Hematopoietic multipotent progenitor cell (in vitro differentiated cells): ENCODE measurements around the gene USP38. TPM values are rescaled to one million over a fixed set of nuclear protein-coding genes. Genes with fewer than 3 reads are reported as not detected.
"Not testable (repeated sequence)": the region's sequence is repeated elsewhere in the genome, so short reads cannot be mapped to it uniquely, and the experiment has no call there.

ENCODE experiments used
- DNase-seq, 3 donors: peaks; one replicate each; pipeline ENCODE4 v3.0.0-alpha.2; 2011 to 2015; ENCODE audit warnings: low read depth in 2 of 3, low spot score in 2 of 3
- total RNA-seq: library from RNA; depleted of rRNA; stranded (reverse); fragments of >200 nt; gene quantifications from one replicate; pipeline ENCODE4 v1.2.3, GENCODE V29; 2012

The USP38 gene, protein sequence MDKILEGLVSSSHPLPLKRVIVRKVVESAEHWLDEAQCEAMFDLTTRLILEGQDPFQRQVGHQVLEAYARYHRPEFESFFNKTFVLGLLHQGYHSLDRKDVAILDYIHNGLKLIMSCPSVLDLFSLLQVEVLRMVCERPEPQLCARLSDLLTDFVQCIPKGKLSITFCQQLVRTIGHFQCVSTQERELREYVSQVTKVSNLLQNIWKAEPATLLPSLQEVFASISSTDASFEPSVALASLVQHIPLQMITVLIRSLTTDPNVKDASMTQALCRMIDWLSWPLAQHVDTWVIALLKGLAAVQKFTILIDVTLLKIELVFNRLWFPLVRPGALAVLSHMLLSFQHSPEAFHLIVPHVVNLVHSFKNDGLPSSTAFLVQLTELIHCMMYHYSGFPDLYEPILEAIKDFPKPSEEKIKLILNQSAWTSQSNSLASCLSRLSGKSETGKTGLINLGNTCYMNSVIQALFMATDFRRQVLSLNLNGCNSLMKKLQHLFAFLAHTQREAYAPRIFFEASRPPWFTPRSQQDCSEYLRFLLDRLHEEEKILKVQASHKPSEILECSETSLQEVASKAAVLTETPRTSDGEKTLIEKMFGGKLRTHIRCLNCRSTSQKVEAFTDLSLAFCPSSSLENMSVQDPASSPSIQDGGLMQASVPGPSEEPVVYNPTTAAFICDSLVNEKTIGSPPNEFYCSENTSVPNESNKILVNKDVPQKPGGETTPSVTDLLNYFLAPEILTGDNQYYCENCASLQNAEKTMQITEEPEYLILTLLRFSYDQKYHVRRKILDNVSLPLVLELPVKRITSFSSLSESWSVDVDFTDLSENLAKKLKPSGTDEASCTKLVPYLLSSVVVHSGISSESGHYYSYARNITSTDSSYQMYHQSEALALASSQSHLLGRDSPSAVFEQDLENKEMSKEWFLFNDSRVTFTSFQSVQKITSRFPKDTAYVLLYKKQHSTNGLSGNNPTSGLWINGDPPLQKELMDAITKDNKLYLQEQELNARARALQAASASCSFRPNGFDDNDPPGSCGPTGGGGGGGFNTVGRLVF
- total RNA-seq: 25.3 TPM

DNA sequence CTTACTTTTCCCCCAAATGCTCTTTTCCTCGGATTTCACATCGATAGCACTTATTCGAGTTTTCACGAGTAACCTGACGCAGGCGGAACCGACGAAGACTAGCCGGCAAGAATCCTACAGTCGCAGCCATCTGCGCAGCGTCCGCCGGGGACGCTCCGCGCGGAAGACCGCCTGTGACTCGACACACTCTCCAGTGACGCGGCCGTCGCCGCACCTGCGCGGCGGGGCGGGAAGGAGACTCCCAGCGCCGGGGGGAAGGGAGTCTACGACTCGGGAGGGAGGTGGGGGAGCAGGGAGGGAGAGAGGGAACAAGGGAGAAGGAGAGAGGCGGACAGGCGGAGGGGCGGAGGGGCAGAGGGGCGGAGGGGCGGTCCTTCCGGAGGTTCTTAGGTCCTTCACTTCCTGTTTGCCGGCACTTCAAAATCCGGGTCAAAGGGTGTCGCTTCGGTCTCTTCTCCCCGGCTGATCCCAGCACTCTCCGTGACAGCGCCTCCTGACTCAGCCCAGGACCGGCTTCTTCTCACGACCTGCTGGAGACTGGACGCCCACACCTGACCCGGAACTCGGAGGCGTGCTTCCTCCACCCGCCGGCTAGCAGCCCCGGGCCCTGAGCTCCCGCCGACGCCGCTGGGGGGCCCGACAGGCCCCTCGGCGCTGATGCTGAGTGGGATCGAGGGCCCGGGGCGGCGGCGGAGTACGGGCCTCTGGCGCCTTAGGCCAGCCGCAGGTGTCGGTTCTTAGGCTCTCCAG lies at the start of gene USP38:
Gene USP38 (plus strand): TSS at position 415 of the 750 bp plus-strand sequence. CDS start 534 bp downstream, outside the sequence.
- DNase-seq: peak; percentile 78 to 94 (median 94)

DNA sequence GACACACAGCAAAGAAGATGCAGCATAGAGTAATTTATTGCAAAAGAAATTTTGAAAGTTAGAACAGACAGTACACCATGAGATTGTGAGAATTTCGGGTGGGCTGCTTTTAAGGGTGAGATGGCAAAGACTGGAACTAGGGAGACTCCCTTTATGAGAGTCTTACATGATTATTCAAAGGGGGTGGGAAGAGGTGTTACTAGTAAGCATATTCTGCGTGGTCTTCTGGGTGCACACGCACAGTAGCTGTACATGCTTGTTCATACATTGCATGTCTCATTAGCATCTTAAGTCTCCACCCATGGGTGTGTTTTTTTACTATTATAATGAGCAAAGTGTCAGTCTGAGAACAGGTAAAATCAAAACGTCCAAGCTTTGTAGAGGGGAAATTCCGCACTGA lies 49.4 kb upstream of the USP38 start:
- no peak for DNase-seq

DNA sequence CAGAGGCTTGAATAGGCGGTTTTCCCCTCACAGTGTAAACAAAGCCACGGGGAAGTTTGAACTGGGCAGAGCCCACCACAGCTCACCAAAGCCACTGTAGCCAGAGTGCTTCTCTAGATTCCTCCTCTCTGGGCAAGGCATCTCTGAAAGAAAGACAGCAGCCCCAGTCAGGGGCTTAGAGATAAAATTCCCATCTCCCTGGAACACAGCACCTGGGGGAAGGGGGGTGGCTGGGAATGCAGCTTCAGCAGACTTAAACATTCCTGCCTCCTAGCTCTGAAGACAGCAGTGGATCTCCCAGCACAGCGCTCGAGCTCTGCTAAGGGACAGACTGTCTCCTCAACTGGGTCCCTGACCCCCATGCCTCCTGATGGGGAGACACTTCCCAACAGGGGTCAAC lies 44.0 kb upstream of the USP38 start:
- DNase-seq: no peak

GRCh38 chr4:143148521-143148920 lies 36.2 kb upstream of the USP38 start:
- DNase-seq: no peak

GRCh38 chr4:143156853-143157252 lies 27.9 kb upstream of the USP38 start:
- no peak for DNase-seq

GRCh38 chr4:143163614-143164013 lies 21.1 kb upstream of the USP38 start:
- DNase-seq: no peak

DNA sequence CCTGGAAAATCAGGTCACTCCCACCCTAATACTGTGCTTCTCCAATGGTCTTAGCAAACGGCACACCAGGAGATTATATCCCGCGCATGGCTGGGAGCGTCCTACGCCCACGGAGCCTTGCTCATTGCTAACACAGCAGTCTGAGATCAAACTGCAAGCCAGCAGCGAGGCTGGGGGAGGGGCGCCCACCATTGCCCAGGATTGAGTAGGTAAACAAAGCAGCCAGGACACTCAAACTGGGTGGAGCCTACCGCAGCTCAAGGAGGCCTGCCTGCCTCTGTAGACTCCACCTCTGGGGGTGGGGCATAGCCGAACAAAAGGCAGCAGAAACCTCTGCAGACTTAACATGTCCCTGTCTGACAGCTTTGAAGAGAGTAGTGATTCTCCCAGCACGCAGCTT lies 18.0 kb upstream of the USP38 start:
- not testable (repeated sequence) for DNase-seq

DNA sequence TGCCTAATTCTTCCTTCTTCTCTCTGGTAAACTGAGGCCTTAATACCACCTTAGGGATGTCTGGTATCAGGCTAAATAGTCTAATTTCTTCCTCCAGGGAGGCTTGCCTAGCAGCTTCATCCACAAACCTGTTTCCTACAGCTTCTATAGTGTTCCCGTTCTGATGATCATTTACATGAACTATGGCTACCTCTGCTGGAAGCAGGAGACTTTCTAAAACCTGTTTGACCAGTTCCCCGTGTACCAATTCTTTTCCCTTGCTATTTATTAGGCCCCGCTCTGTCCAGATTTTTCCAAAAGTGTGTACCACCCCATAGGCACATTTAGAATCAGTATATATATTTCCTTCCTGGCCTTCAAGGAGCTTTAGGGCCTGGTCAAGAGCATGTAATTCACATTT lies 5.8 kb upstream of the USP38 start:
- DNase-seq: no peak

DNA sequence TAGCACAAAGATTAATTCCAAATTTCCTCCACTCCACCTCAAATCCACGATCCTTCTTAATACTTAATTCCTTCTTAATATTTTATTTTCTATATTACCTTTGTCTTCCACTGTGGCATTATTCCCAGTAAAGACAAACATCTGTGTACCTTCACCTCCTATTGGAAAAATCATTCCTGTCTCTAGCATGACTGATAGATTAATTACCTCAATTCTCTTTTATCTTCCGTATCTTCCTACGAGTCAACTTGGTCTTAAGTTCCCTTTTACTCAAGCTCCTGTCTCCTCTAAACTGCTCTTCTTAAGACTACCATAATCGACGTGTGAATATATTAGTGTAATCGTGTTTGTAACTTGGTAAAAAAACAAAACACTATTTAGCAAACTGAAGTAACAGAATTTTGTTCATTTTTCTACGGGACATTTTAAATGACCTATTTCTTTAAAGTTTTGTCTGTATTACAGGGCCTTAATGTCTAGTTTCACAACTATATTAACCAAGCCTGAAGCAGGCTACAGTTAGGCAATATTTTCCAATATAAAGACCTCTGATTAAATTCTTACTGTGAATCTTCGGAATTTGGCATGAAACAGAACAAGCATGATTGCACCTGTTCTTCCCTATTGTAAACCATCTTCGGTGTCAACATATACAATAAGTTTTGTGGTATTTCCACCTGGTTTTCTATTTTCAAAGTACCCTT lies 1.1 kb upstream of the USP38 start:
- peak in 1 of 3 donors; percentile 14 for DNase-seq

- DNase-seq: no peak
Observed at GRCh38 chr4:143184217-143184502, 557 bp upstream of the USP38 start.

- no peak for DNase-seq
Observed at GRCh38 chr4:143185253-143186107, 763 bp downstream of the USP38 start.

DNA sequence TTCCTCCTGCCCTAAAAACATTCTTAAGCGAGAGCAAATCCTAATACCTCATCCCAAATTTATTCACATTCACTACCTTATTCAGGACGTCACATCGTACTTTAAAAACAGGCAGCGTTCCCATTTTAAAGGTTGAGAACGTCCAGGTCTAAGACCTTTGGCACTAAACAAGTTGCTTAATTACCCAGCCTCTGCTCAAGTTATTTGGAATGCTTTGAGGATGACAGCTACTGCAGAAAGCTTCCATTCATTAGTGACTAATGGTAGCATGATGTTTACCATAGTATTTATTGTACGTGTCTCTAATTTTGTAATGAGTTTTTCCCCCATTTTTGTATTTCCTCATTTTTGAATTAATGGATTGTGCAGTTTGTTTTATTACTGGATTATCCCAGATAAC lies 1.5 kb downstream of the USP38 start:
- no peak for DNase-seq

DNA sequence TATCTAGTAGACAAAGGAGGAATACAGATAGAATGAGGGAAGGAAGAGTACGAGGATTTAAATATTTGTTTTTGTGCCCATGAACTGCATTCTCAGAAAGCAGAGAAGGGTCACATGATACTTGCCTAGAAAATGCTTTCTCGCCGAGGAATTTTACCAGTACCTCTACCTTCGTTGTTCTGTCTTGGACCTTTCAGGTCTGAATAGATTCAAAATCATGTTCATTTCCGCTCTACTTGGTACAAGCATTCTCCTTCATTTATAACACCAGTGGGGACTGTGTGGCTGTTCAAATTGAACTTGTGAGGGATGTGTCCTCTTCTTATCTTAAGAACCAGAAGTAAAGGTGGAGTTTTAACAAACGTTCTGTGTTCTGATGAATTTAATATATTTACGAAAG lies 1.9 kb downstream of the USP38 start:
- peak in 1 of 3 donors; percentile 26 for DNase-seq

GRCh38 chr4:143188136-143189088 lies 3.7 kb downstream of the USP38 start:
- no peak for DNase-seq

DNA sequence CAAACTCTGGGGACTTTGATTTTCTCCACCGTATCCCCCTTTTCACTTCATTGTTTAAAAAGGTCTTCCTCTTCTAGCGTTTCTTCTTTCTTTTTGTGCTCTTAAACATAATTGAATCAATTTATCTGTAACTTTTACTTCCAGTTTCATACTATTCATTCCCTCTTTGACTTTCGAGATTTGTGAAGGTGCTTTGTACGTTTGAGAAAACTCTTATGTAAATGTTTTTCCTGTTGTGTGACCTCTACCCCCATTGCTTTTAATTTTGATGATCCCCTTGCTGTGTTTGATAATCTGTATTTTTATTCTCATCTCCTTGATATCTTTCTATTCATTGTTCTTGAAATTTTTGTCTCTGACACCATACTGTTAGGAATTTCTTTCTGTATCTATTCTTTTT lies 4.8 kb downstream of the USP38 start:
- DNase-seq: no peak

DNA sequence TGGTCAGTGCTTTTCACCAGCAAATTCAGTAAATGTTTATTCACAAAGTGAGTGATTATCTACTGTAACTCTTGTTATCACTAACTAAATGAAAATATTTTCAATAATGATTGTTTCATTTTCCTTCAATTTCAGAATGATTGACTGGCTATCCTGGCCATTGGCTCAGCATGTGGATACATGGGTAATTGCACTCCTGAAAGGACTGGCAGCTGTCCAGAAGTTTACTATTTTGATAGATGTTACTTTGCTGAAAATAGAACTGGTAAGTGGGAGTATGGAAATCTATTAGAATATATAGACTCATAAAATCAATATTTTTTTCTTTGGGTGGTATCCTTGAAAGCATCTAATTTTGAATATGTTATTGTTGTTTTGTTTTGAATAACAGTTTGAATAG lies 10.9 kb downstream of the USP38 start:
- no peak for DNase-seq

- no peak for DNase-seq
Observed at GRCh38 chr4:143196323-143196722, 11.6 kb downstream of the USP38 start.

- no peak for DNase-seq
Observed at GRCh38 chr4:143199503-143199902, 14.8 kb downstream of the USP38 start.
